GM04504 (cell line): ENCODE data around the gene NAV3.

Source experiments
- DNase-seq: peaks from one replicate; pipeline ENCODE4 v3.0.0-alpha.2; 2012; ENCODE audit warnings: low read depth

Gene NAV3

GRCh38 chr12:77842430-77842829 lies 11.7 kb downstream of the NAV3 start:
- no peak for DNase-seq

- no peak for DNase-seq
Measured at GRCh38 chr12:77845831-77846230, 15.1 kb downstream of the NAV3 start.

GRCh38 chr12:77847060-77847541 lies 16.4 kb downstream of the NAV3 start:
- no peak for DNase-seq

- DNase-seq: peak; percentile 66
Measured at GRCh38 chr12:77847680-77848431, 17.2 kb downstream of the NAV3 start.

- no peak for DNase-seq
Measured at GRCh38 chr12:77850129-77850528, 19.4 kb downstream of the NAV3 start.

GRCh38 chr12:77850698-77851097 lies 20.0 kb downstream of the NAV3 start:
- DNase-seq: no peak

- no peak for DNase-seq
Measured at GRCh38 chr12:77855548-77855947, 24.9 kb downstream of the NAV3 start.

GRCh38 chr12:77861317-77861716 lies 30.6 kb downstream of the NAV3 start:
- DNase-seq: no peak

- no peak for DNase-seq
Measured at GRCh38 chr12:77865178-77865577, 34.5 kb downstream of the NAV3 start.

GRCh38 chr12:77878901-77879300 lies 48.2 kb downstream of the NAV3 start:
- no peak for DNase-seq

GRCh38 chr12:77882709-77883108 lies 52.0 kb downstream of the NAV3 start:
- no peak for DNase-seq

- DNase-seq: no peak
Measured at GRCh38 chr12:77888611-77889010, 57.9 kb downstream of the NAV3 start.

- no peak for DNase-seq
Measured at GRCh38 chr12:77891518-77892147, 60.9 kb downstream of the NAV3 start.

- DNase-seq: no peak
Measured at GRCh38 chr12:77893918-77894317, 63.2 kb downstream of the NAV3 start.

- no peak for DNase-seq
Measured at GRCh38 chr12:77894556-77894955, 63.9 kb downstream of the NAV3 start.

- DNase-seq: no peak
Measured at GRCh38 chr12:77895699-77896098, 65.0 kb downstream of the NAV3 start.

GRCh38 chr12:77907936-77908335 lies 77.2 kb downstream of the NAV3 start:
- DNase-seq: no peak

GRCh38 chr12:77914081-77914488 lies 83.4 kb downstream of the NAV3 start:
- no peak for DNase-seq

GRCh38 chr12:77915071-77915600 lies 84.4 kb downstream of the NAV3 start:
- DNase-seq: no peak

GRCh38 chr12:77916276-77916675 lies 85.6 kb downstream of the NAV3 start:
- DNase-seq: no peak

GRCh38 chr12:77918046-77918445 lies 87.4 kb downstream of the NAV3 start:
- DNase-seq: no peak

GRCh38 chr12:77919450-77919849 lies 88.8 kb downstream of the NAV3 start:
- DNase-seq: no peak

GRCh38 chr12:77923882-77924281 lies 93.2 kb downstream of the NAV3 start:
- DNase-seq: no peak
